WI38 (cell line): ENCODE results near the gene CDKL5.
"Not testable (repeated sequence)": the region's sequence is repeated elsewhere in the genome, so short reads cannot be mapped to it uniquely, and the experiment has no call there.

Experiments used
- H3K4me3 ChIP-seq: 2 replicates; pipeline ENCODE4 v1.5.1; 2011; ENCODE audit warnings: low read depth, mild to moderate bottlenecking, control low read depth, low read length
- CTCF ChIP-seq: IDR thresholded peaks from 2 replicates; pipeline ENCODE4 v1.5.1; 2012; ENCODE audit warnings: low read depth, mild to moderate bottlenecking, control low read depth, low read length

CDKL5 gene

GRCh38 chrX:18410038-18410437 lies 15.4 kb upstream of the CDKL5 start:
- H3K4me3 ChIP-seq: no peak overlapping the region
- no peak for TF ChIP-seq CTCF

DNA sequence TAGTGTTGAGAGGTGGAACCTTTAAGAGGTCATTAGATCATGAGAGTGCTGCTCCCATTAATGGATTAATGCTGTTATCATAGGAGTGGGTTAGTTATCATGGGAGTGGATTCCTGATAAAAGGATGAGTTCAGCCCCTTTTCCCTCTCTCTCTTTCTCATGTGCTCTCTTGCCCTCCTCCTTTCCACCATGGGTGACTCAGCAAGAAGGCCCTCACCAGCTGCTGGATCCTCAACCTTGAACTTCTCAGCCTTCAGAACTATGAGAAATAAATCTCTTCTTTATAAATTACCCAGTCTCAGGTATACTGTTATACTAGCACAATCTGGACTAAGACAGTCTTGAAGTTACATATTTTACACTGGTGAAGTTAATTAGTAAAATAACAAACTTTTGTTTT lies 10.0 kb upstream of the CDKL5 start:
- H3K4me3 ChIP-seq: no peak overlapping the region
- no peak for TF ChIP-seq CTCF

DNA sequence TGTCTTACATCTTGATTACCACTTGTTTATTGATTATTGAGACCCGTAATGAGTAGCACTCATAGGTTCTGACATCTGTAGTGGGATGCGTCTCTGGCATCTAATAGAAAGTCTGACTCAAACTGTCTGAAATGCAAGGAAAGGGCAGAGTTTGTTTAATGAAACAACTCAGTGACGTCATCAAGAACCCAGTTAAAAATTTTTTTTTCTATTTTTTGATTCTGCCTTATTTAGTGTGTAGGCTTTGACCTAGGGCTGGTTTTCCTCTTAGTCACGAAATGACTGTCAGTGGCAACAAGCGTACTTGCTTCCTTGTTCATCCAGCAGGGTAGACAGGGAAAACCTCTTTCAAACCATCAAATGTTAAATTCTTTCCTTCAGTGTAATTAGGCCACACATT lies 3.1 kb upstream of the CDKL5 start:
- TF ChIP-seq CTCF: no peak

GRCh38 chrX:18422886-18423285 lies 2.5 kb upstream of the CDKL5 start:
- H3K4me3 ChIP-seq: no peak overlapping the region
- no peak for TF ChIP-seq CTCF

More for the DNA sequence above, 3.1 kb upstream of the CDKL5 start:
- H3K4me3 ChIP-seq: no peak overlapping the region

- peak overlapping the region; percentile 72 for H3K4me3 ChIP-seq
- no peak for TF ChIP-seq CTCF
Measured at GRCh38 chrX:18424482-18425198, 768 bp upstream of the CDKL5 start.

- TF ChIP-seq CTCF: no peak
Measured at GRCh38 chrX:18426004-18426320, 554 bp downstream of the CDKL5 start.

GRCh38 chrX:18428006-18428405 lies 2.6 kb downstream of the CDKL5 start:
- no peak overlapping the region for H3K4me3 ChIP-seq
- TF ChIP-seq CTCF: no peak

More at GRCh38 chrX:18426004-18426320, 554 bp downstream of the CDKL5 start:
- H3K4me3 ChIP-seq: peak overlapping the region; percentile 72

- H3K4me3 ChIP-seq: not testable (repeated sequence)
Measured at GRCh38 chrX:18433288-18433687, 7.9 kb downstream of the CDKL5 start.
